WTC11 (cell line): ENCODE data around the gene ASCC1.

Experiments
- CREM ChIP-seq: sonication (generic); formaldehyde crosslinking; IDR thresholded peaks from 2 replicates; pipeline ENCODE4 v1.8.1; 2022; ENCODE audit warnings: mild to moderate bottlenecking, missing genetic modification reagents, moderate library complexity
- ESRRA ChIP-seq: sonication (generic); formaldehyde crosslinking; IDR thresholded peaks from 2 replicates; pipeline ENCODE4 v1.8.1; 2022; ENCODE audit warnings: mild to moderate bottlenecking, missing genetic modification reagents, borderline replicate concordance
- IRF2 ChIP-seq: sonication (generic); formaldehyde crosslinking; IDR thresholded peaks from 2 replicates; pipeline ENCODE4 v1.8.0; 2022; ENCODE audit warnings: low read depth, missing genetic modification reagents, borderline replicate concordance
- NR1H2 ChIP-seq: sonication (generic); formaldehyde crosslinking; IDR thresholded peaks from 2 replicates; pipeline ENCODE4 v1.9.0; 2021; ENCODE audit warnings: mild to moderate bottlenecking, moderate library complexity, missing genetic modification reagents
- RELA ChIP-seq: sonication (generic); formaldehyde crosslinking; IDR thresholded peaks from 2 replicates; pipeline ENCODE4 v1.8.1; 2022; ENCODE audit warnings: missing genetic modification reagents, mild to moderate bottlenecking, borderline replicate concordance
- SMAD3 ChIP-seq: sonication (generic); formaldehyde crosslinking; IDR thresholded peaks from 2 replicates; pipeline ENCODE4 v1.8.0; 2022; ENCODE audit warnings: missing genetic modification reagents, mild to moderate bottlenecking, borderline replicate concordance
- STAT6 ChIP-seq: sonication (generic); formaldehyde crosslinking; conservative IDR thresholded peaks from 2 replicates; pipeline ENCODE4 v1.8.1; 2023; ENCODE audit warnings: mild to moderate bottlenecking, low read depth, missing genetic modification reagents, moderate library complexity
- ZNF671 ChIP-seq: fragments of 250-450 bp; sonication (Bioruptor Pico); IDR thresholded peaks from 2 replicates; pipeline ENCODE4 v1.8.0; 2021; ENCODE audit warnings: mild to moderate bottlenecking
- TF ChIP-seq, protein P1 (sequence below): fragments of 200-600 bp; IDR thresholded peaks from 2 replicates; pipeline ENCODE4 v1.8.0; 2022; ENCODE audit warnings: antibody characterized with exemption
- TF ChIP-seq, protein P2 (sequence below): sonication (generic); formaldehyde crosslinking; IDR thresholded peaks from 2 replicates; pipeline ENCODE4 v1.8.1; 2023; ENCODE audit warnings: mild to moderate bottlenecking, missing genetic modification reagents, moderate library complexity
- TF ChIP-seq, protein P3 (sequence below): sonication (generic); formaldehyde crosslinking; IDR thresholded peaks from 2 replicates; pipeline ENCODE4 v1.8.0; 2022; ENCODE audit warnings: mild to moderate bottlenecking, missing genetic modification reagents
- TF ChIP-seq, protein P4 (sequence below): sonication (generic); formaldehyde crosslinking; IDR thresholded peaks from 2 replicates; pipeline ENCODE4 v1.8.1; 2022; ENCODE audit warnings: low read depth, missing genetic modification reagents, borderline replicate concordance
- TF ChIP-seq, protein P5 (sequence below): sonication (generic); formaldehyde crosslinking; IDR thresholded peaks from 2 replicates; pipeline ENCODE4 v1.8.0; 2022; ENCODE audit warnings: mild to moderate bottlenecking, missing genetic modification reagents
- TF ChIP-seq, protein P6 (sequence below): sonication (generic); formaldehyde crosslinking; IDR thresholded peaks from 2 replicates; pipeline ENCODE4 v1.8.0; 2022; ENCODE audit warnings: missing genetic modification reagents

- TF ChIP-seq, protein P1, sequence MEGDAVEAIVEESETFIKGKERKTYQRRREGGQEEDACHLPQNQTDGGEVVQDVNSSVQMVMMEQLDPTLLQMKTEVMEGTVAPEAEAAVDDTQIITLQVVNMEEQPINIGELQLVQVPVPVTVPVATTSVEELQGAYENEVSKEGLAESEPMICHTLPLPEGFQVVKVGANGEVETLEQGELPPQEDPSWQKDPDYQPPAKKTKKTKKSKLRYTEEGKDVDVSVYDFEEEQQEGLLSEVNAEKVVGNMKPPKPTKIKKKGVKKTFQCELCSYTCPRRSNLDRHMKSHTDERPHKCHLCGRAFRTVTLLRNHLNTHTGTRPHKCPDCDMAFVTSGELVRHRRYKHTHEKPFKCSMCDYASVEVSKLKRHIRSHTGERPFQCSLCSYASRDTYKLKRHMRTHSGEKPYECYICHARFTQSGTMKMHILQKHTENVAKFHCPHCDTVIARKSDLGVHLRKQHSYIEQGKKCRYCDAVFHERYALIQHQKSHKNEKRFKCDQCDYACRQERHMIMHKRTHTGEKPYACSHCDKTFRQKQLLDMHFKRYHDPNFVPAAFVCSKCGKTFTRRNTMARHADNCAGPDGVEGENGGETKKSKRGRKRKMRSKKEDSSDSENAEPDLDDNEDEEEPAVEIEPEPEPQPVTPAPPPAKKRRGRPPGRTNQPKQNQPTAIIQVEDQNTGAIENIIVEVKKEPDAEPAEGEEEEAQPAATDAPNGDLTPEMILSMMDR: peak; percentile 99
- TF ChIP-seq, protein P2, sequence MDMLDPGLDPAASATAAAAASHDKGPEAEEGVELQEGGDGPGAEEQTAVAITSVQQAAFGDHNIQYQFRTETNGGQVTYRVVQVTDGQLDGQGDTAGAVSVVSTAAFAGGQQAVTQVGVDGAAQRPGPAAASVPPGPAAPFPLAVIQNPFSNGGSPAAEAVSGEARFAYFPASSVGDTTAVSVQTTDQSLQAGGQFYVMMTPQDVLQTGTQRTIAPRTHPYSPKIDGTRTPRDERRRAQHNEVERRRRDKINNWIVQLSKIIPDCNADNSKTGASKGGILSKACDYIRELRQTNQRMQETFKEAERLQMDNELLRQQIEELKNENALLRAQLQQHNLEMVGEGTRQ (CRISPR knock-in tag): no peak
- TF ChIP-seq, protein P3, sequence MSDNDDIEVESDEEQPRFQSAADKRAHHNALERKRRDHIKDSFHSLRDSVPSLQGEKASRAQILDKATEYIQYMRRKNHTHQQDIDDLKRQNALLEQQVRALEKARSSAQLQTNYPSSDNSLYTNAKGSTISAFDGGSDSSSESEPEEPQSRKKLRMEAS (CRISPR knock-in tag): 0 out of 2 replicates have a peak, but pooled peaks have one; percentile 18
- TF ChIP-seq, protein P4, sequence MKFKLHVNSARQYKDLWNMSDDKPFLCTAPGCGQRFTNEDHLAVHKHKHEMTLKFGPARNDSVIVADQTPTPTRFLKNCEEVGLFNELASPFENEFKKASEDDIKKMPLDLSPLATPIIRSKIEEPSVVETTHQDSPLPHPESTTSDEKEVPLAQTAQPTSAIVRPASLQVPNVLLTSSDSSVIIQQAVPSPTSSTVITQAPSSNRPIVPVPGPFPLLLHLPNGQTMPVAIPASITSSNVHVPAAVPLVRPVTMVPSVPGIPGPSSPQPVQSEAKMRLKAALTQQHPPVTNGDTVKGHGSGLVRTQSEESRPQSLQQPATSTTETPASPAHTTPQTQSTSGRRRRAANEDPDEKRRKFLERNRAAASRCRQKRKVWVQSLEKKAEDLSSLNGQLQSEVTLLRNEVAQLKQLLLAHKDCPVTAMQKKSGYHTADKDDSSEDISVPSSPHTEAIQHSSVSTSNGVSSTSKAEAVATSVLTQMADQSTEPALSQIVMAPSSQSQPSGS (CRISPR knock-in tag): no peak
- TF ChIP-seq, protein P5, sequence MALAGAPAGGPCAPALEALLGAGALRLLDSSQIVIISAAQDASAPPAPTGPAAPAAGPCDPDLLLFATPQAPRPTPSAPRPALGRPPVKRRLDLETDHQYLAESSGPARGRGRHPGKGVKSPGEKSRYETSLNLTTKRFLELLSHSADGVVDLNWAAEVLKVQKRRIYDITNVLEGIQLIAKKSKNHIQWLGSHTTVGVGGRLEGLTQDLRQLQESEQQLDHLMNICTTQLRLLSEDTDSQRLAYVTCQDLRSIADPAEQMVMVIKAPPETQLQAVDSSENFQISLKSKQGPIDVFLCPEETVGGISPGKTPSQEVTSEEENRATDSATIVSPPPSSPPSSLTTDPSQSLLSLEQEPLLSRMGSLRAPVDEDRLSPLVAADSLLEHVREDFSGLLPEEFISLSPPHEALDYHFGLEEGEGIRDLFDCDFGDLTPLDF (CRISPR knock-in tag): no peak
- TF ChIP-seq, protein P6, sequence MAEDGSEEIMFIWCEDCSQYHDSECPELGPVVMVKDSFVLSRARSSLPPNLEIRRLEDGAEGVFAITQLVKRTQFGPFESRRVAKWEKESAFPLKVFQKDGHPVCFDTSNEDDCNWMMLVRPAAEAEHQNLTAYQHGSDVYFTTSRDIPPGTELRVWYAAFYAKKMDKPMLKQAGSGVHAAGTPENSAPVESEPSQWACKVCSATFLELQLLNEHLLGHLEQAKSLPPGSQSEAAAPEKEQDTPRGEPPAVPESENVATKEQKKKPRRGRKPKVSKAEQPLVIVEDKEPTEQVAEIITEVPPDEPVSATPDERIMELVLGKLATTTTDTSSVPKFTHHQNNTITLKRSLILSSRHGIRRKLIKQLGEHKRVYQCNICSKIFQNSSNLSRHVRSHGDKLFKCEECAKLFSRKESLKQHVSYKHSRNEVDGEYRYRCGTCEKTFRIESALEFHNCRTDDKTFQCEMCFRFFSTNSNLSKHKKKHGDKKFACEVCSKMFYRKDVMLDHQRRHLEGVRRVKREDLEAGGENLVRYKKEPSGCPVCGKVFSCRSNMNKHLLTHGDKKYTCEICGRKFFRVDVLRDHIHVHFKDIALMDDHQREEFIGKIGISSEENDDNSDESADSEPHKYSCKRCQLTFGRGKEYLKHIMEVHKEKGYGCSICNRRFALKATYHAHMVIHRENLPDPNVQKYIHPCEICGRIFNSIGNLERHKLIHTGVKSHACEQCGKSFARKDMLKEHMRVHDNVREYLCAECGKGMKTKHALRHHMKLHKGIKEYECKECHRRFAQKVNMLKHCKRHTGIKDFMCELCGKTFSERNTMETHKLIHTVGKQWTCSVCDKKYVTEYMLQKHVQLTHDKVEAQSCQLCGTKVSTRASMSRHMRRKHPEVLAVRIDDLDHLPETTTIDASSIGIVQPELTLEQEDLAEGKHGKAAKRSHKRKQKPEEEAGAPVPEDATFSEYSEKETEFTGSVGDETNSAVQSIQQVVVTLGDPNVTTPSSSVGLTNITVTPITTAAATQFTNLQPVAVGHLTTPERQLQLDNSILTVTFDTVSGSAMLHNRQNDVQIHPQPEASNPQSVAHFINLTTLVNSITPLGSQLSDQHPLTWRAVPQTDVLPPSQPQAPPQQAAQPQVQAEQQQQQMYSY: no peak
- TF ChIP-seq NR1H2 (CRISPR knock-in tag) (no peak), CREM (no peak), IRF2 (no peak), ZNF671 (CRISPR knock-in tag) (no peak), STAT6 (CRISPR knock-in tag) (no peak), RELA (CRISPR knock-in tag) (no peak), ESRRA (no peak), SMAD3 (no peak)
Observed at GRCh38 chr10:72048450-72049124, 167.5 kb downstream of the ASCC1 start.
